ENCODE data around the gene CCDC149. TPM values are rescaled to one million over a fixed set of nuclear protein-coding genes. Genes with fewer than 3 reads are reported as not detected.

The CCDC149 gene
- total and polyA plus RNA-seq, 2 of the 8 experiments (the other 6 are each of a cell fraction or from before 2014, with no cell fraction given) = 2.2 to 5.6 TPM

GRCh38 chr4:24840362-24840761 is 72.5 kb downstream of the CCDC149 start:
- Histone ChIP-seq H2BK12ac (ENCODE audit: low read depth, low read length) (no peak overlapping the region), H3K36me3 (ENCODE audit: control insufficient read depth in 2 of 4, insufficient read depth in 4 of 4, low read length in 3 of 4) (no peaks in the 10 kb centered on the region), H3K9me3 (ENCODE audit: insufficient read depth in 2 of 2, low read depth in 1 of 2, low read length in 1 of 2) (no peaks in the 10 kb centered on the region), H2BK20ac (ENCODE audit: low read length) (no peak overlapping the region), H3K79me1 (ENCODE audit: low read depth, low read length) (no peaks in the 10 kb centered on the region), H3K79me2 (ENCODE audit: control insufficient read depth in 1 of 2, insufficient read depth in 2 of 2, low read length in 2 of 2) (no peaks in the 10 kb centered on the region), H3K27me3 (replicated peaks in 1 of 4; ENCODE audit: control insufficient read depth in 3 of 4, extremely low read depth in 1 of 4, insufficient read depth in 3 of 4, low read length in 3 of 4) (no peaks in the 10 kb centered on the region), H4K8ac (ENCODE audit: extremely low read depth, insufficient read depth, low read length) (no peak overlapping the region), H3K23ac (ENCODE audit: insufficient read length) (no peak overlapping the region), H2BK5ac (ENCODE audit: low read depth, low read length) (no peak overlapping the region), H3K4me2 (ENCODE audit: insufficient read depth in 1 of 2, low read depth in 2 of 2, low read length in 2 of 2) (no peak overlapping the region), H3K27ac (ENCODE audit: low read depth, low read length) (no peak overlapping the region), H3K14ac (ENCODE audit: insufficient read length) (no peak overlapping the region), H4K20me1 (replicated peaks in 1 of 2; ENCODE audit: control insufficient read depth in 1 of 2, insufficient read depth in 2 of 2, low read length in 2 of 2) (no peaks in the 10 kb centered on the region), H2BK15ac (ENCODE audit: low read length) (no peak overlapping the region), H3K9ac (replicated peaks in 1 of 4; ENCODE audit: extremely low read depth in 1 of 4, low read depth in 3 of 4, low read length in 3 of 4) (no peak overlapping the region), H3K23me2 (ENCODE audit: low read depth, low read length) (no peaks in the 10 kb centered on the region), H3K18ac (ENCODE audit: extremely low read depth, low read length) (no peak overlapping the region), H2AFZ (ENCODE audit: low read length) (no peak overlapping the region), H4K5ac (ENCODE audit: insufficient read length, low read depth, low read length) (no peak overlapping the region), H2BK120ac (replicated peaks; ENCODE audit: low read depth, low read length) (no peak overlapping the region), H3K4me1 (replicated peaks in 1 of 4; ENCODE audit: control insufficient read depth in 3 of 4, insufficient read depth in 4 of 4, low read length in 3 of 4) (no peaks in the 10 kb centered on the region), H3K4me3 (ENCODE audit: extremely low read depth in 1 of 4, insufficient read depth in 2 of 4, low read depth in 3 of 4, low read length in 4 of 4) (no peak overlapping the region), H3K4ac (replicated peaks; ENCODE audit: insufficient read length, low read depth, low read length) (no peak overlapping the region), H4K91ac (replicated peaks; ENCODE audit: insufficient read length, low read length) (no peak overlapping the region), H3K56ac (replicated peaks; ENCODE audit: insufficient read length, low read depth, low read length) (no peak overlapping the region), H2AK5ac (ENCODE audit: low read depth, low read length) (no peak overlapping the region)
- no peak for FAIRE-seq
- no peak for DNase-seq (ENCODE audit: low read depth in 1 of 2, low spot score in 2 of 2)
- CTCF ChIA-PET (ENCODE audit: partially characterized antibody) = no interaction called here
- TF ChIP-seq KDM4A (IDR thresholded peaks at IDR 0.05; ENCODE audit: low read depth, low read length, severe bottlenecking) (no peak), EZH2 (IDR thresholded peaks at IDR 0.05; ENCODE audit: low read depth, low read length, severe bottlenecking) (no peak), HDAC2 (IDR thresholded peaks at IDR 0.05; ENCODE audit: borderline replicate concordance in 1 of 2, low read depth in 2 of 2, low read length in 2 of 2) (no peak), TAF1 (IDR thresholded peaks at IDR 0.05; ENCODE audit: low read depth, low read length) (no peak), CHD2 (IDR thresholded peaks at IDR 0.05; ENCODE audit: low read length) (no peak), CHD1 (IDR thresholded peaks at IDR 0.05; ENCODE audit: low read depth, low read length) (no peak)
- WGBS, 2 experiments (ENCODE audit: extremely low coverage in 1 of 2, insufficient coverage in 1 of 2, insufficient read length in 1 of 2, insufficient replicate concordance in 2 of 2, low coverage in 1 of 2, low lambda C conversion rate in 2 of 2, missing lambda C conversion rate in 1 of 2) = 88% methylated on average over 5 of the region's 5 CpGs; no CpG with 5 or more reads in 1 of the 2 experiments
- POLR2A ChIA-PET (ENCODE audit: partially characterized antibody) = no interaction called here
